ENCODE data around the gene NCCRP1. TPM values are rescaled to one million over a fixed set of nuclear protein-coding genes. Genes with fewer than 3 reads are reported as not detected.

The NCCRP1 gene
- total RNA-seq, 1 experiment from 2014 or later: 0.46 TPM

GRCh38 chr19:39238209-39238608 is 41.4 kb downstream of the NCCRP1 start:
- ChIA-PET POLR2A (interaction anchor here (0.9 kb wide), 1 partner anchor 65 kb away, joined by 3 read pairs; no protein-coding TSS in a partner anchor), CTCF (interaction anchor here (0.6 to 0.8 kb wide), 2 partner anchors 22 to 105 kb away, joined by 3 to 4 read pairs; no protein-coding TSS in a partner anchor)
- Histone ChIP-seq H3K4me1 (ENCODE audit: control insufficient read depth, insufficient read depth, low read length) (no peaks in the 10 kb centered on the region), H3K27me3 (ENCODE audit: control insufficient read depth, insufficient read depth, low read length) (peaks cover 1% of the 10 kb centered on the region; the same call in 1 of the 2 replicates), H3K4me3 (ENCODE audit: low read depth in 2 of 2, low read length in 2 of 2) (peak overlapping the region in 1 of 2 experiments; percentile 23; a peak in 1 of 4 replicates), H3K9me3 (ENCODE audit: control insufficient read depth, insufficient read depth, low read depth, low read length) (no peaks in the 10 kb centered on the region), H3K36me3 (ENCODE audit: control insufficient read depth, insufficient read depth, low read length) (no peaks in the 10 kb centered on the region), H3K27ac (ENCODE audit: low read length) (no peak overlapping the region)
- in situ Hi-C loops (cut with HindIII; ENCODE audit: low pct_unique_long_range_greater_than_20kb, low sequenced_read_pairs): no loop called here
- intact Hi-C loops (cut with micrococcal nuclease; ENCODE audit: unreplicated experiment): no loop called here
- DNase-seq (ENCODE audit: low read depth, low spot score) (no peak), ATAC-seq (peak; percentile 11; the same call in 1 of the 2 replicates)
- TF ChIP-seq TCF7L2 (IDR thresholded peaks at IDR 0.05; ENCODE audit: low read depth, low read length) (no peak), SIN3A (IDR thresholded peaks at IDR 0.05; ENCODE audit: borderline replicate concordance, insufficient read depth, low read depth, low read length) (no peak), REST (IDR thresholded peaks at IDR 0.05; ENCODE audit: insufficient read depth in 1 of 2, low read depth in 2 of 2, low read length in 1 of 2) (no peak), CTCF (IDR thresholded peaks at IDR 0.05) (no peak), POLR2AphosphoS5 (IDR thresholded peaks at IDR 0.05; ENCODE audit: low read depth, low read length) (no peak)
- BruUV-seq (replicated peaks): no TSS peak

- no peaks in the 10 kb centered on the region for H3K9me3 ChIP-seq (ENCODE audit: control insufficient read depth, insufficient read depth, low read depth, low read length)
- in situ Hi-C loops (cut with HindIII; ENCODE audit: low pct_unique_long_range_greater_than_20kb, low sequenced_read_pairs): no loop called here
- BruUV-seq (replicated peaks): no TSS peak
- ATAC-seq (no peak), DNase-seq (ENCODE audit: low read depth, low spot score) (no peak)
- TF ChIP-seq SIN3A (IDR thresholded peaks at IDR 0.05; ENCODE audit: borderline replicate concordance, insufficient read depth, low read depth, low read length) (no peak), REST (IDR thresholded peaks at IDR 0.05; ENCODE audit: insufficient read depth in 1 of 2, low read depth in 2 of 2, low read length in 1 of 2) (no peak), CTCF (IDR thresholded peaks at IDR 0.05) (no peak), POLR2AphosphoS5 (IDR thresholded peaks at IDR 0.05; ENCODE audit: low read depth, low read length) (no peak), TCF7L2 (IDR thresholded peaks at IDR 0.05; ENCODE audit: low read depth, low read length) (no peak)
- H3K36me3 ChIP-seq (ENCODE audit: control insufficient read depth, insufficient read depth, low read length): no peaks in the 10 kb centered on the region
- CTCF ChIA-PET: interaction anchor here (0.6 to 0.9 kb wide), 2 partner anchors 43 to 554 kb away, joined by 3 read pairs; no protein-coding TSS in a partner anchor
- POLR2A ChIA-PET: interaction anchor here (0.5 kb wide), 1 partner anchor 16 kb away, joined by 5 read pairs; no protein-coding TSS in a partner anchor
- peaks cover 3% of the 10 kb centered on the region; the same call in 1 of the 2 replicates for H3K27me3 ChIP-seq (ENCODE audit: control insufficient read depth, insufficient read depth, low read length)
- intact Hi-C loops (cut with micrococcal nuclease; ENCODE audit: unreplicated experiment): no loop called here
- no peaks in the 10 kb centered on the region for H3K4me1 ChIP-seq (ENCODE audit: control insufficient read depth, insufficient read depth, low read length)
- H3K4me3 ChIP-seq (ENCODE audit: low read depth in 2 of 2, low read length in 2 of 2): no peak overlapping the region
- H3K27ac ChIP-seq (ENCODE audit: low read length): no peak overlapping the region
These were observed 42.2 kb downstream of the NCCRP1 start for GRCh38 chr19:39238944-39239343.

Data from Panc1 (cell line).